ENCODE data around the gene TRUB2. TPM values are rescaled to one million over a fixed set of nuclear protein-coding genes. Genes with fewer than 3 reads are reported as not detected.

The TRUB2 gene
- polyA plus RNA-seq, 1 donor (not counting 4 experiments of a cell fraction or from before 2014, with no cell fraction given) = 17.2 TPM

DNA sequence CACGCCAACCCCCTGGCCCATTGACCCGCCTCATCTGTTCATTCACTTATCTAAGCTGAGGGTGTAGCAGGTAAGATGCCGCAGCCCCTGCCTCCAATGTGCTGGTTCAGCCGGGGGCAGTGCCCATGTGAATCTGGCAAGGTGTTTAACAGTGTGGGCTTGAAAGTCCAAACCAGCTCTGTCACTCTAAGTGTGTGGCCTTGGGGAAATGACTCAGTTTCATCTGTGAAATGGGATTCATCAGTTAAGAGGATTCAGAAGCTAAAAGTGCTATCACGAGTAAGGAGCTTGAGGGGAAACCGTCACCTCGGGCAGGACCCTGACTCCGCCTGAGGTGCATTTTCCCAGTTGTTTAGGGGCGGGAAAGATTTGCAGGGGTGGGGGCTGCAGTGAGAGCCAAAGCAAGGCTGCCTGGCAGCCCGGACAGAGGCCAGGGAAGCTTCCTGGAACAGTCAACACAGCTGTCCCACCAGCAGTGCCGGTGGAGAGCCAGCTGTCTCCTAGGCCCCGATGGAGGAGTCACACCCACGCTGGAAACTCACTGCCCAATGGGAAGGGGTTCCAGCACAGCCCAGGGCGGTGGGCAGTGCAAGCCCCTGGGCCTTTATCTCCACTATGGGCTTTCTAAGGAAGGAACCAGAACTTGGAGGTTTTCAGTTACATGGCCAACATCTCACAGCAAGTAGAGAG lies 39.2 kb upstream of the TRUB2 start:
- Histone ChIP-seq H3K4me2 (ENCODE audit: control insufficient read depth, extremely low read depth, insufficient read depth, low read depth, low read length) (peak overlapping the region; percentile 95), H2AFZ (ENCODE audit: control insufficient read depth, low read length) (peak overlapping the region; percentile 90), H3K36me3 (ENCODE audit: control insufficient read depth in 2 of 2, extremely low read depth in 1 of 2, insufficient read depth in 2 of 2, low read length in 2 of 2) (peaks cover 0 to 9% of the 10 kb centered on the region in 2 experiments), H3K79me2 (ENCODE audit: control insufficient read depth, insufficient read depth, low read length) (no peaks in the 10 kb centered on the region), H3K4me1 (ENCODE audit: control insufficient read depth, extremely low read depth, insufficient read depth, low read length) (peaks cover 20% of the 10 kb centered on the region), H3K9me3 (ENCODE audit: control insufficient read depth, low read depth, low read length) (no peaks in the 10 kb centered on the region), H3K4me3 (ENCODE audit: control insufficient read depth in 2 of 3, extremely low read depth in 1 of 3, insufficient read depth in 2 of 3, low read depth in 1 of 3, low read length in 3 of 3) (peak overlapping the region in 1 of 3 experiments; percentile 71), H3K27ac (ENCODE audit: control insufficient read depth, insufficient read depth, low read length) (no peak overlapping the region), H3K9ac (ENCODE audit: control insufficient read depth, extremely low read depth, insufficient read depth, low read length) (peak overlapping the region; percentile 54), H3K27me3 (ENCODE audit: control insufficient read depth, extremely low read depth, insufficient read depth, low read length) (no peaks in the 10 kb centered on the region), H3K9me1 (ENCODE audit: control insufficient read depth, extremely low read depth, insufficient read depth, low read length) (no peaks in the 10 kb centered on the region), H4K20me1 (ENCODE audit: control insufficient read depth, extremely low read depth, insufficient read depth, low read length) (no peaks in the 10 kb centered on the region)
- dilution Hi-C loops (cut with MboI; ENCODE audit: extremely low pct_ligation_motif_present, low sequenced_read_pairs) = no loop called here
- no peak for FAIRE-seq
- TF ChIP-seq CTCF (optimal IDR thresholded peaks at IDR 0.05 in 1 of 3, IDR thresholded peaks at IDR 0.05 in 1 of 3, conservative IDR thresholded peaks at IDR 0.05 in 1 of 3; ENCODE audit: extremely low read depth in 1 of 3, insufficient read depth in 2 of 3, low read length in 3 of 3) (no peak), EZH2 (IDR thresholded peaks at IDR 0.05; ENCODE audit: low read length) (no peak)
- no peak for DNase-seq (ENCODE audit: low read depth, low spot score)

GRCh38 chr9:128360826-128361225 lies 38.6 kb upstream of the TRUB2 start:
- Histone ChIP-seq H4K20me1 (ENCODE audit: control insufficient read depth, extremely low read depth, insufficient read depth, low read length) (no peaks in the 10 kb centered on the region), H3K9me3 (ENCODE audit: control insufficient read depth, low read depth, low read length) (no peaks in the 10 kb centered on the region), H3K9ac (ENCODE audit: control insufficient read depth, extremely low read depth, insufficient read depth, low read length) (no peak overlapping the region), H3K4me1 (ENCODE audit: control insufficient read depth, extremely low read depth, insufficient read depth, low read length) (peaks cover 20% of the 10 kb centered on the region), H3K9me1 (ENCODE audit: control insufficient read depth, extremely low read depth, insufficient read depth, low read length) (no peaks in the 10 kb centered on the region), H3K4me2 (ENCODE audit: control insufficient read depth, extremely low read depth, insufficient read depth, low read depth, low read length) (no peak overlapping the region), H3K4me3 (ENCODE audit: control insufficient read depth in 2 of 3, extremely low read depth in 1 of 3, insufficient read depth in 2 of 3, low read depth in 1 of 3, low read length in 3 of 3) (no peak overlapping the region), H3K27ac (ENCODE audit: control insufficient read depth, insufficient read depth, low read length) (no peak overlapping the region), H2AFZ (ENCODE audit: control insufficient read depth, low read length) (no peak overlapping the region), H3K27me3 (ENCODE audit: control insufficient read depth, extremely low read depth, insufficient read depth, low read length) (no peaks in the 10 kb centered on the region), H3K79me2 (ENCODE audit: control insufficient read depth, insufficient read depth, low read length) (no peaks in the 10 kb centered on the region), H3K36me3 (ENCODE audit: control insufficient read depth in 2 of 2, extremely low read depth in 1 of 2, insufficient read depth in 2 of 2, low read length in 2 of 2) (peaks cover 3 to 9% of the 10 kb centered on the region in 2 experiments)
- dilution Hi-C loops (cut with MboI; ENCODE audit: extremely low pct_ligation_motif_present, low sequenced_read_pairs) = no loop called here
- DNase-seq (ENCODE audit: low read depth, low spot score) (no peak), FAIRE-seq (no peak)
- no peak for TF ChIP-seq EZH2 (IDR thresholded peaks at IDR 0.05; ENCODE audit: low read length)
- no peak for TF ChIP-seq CTCF (optimal IDR thresholded peaks at IDR 0.05 in 1 of 3, IDR thresholded peaks at IDR 0.05 in 1 of 3, conservative IDR thresholded peaks at IDR 0.05 in 1 of 3; ENCODE audit: extremely low read depth in 1 of 3, insufficient read depth in 2 of 3, low read length in 3 of 3)

Data from keratinocyte (primary cell).